ENCODE data around the gene STMN3. TPM values are rescaled to one million over a fixed set of nuclear protein-coding genes. Genes with fewer than 3 reads are reported as not detected.

STMN3 gene
- total RNA-seq, 1 experiment from 2014 or later, result 27.9 TPM

DNA sequence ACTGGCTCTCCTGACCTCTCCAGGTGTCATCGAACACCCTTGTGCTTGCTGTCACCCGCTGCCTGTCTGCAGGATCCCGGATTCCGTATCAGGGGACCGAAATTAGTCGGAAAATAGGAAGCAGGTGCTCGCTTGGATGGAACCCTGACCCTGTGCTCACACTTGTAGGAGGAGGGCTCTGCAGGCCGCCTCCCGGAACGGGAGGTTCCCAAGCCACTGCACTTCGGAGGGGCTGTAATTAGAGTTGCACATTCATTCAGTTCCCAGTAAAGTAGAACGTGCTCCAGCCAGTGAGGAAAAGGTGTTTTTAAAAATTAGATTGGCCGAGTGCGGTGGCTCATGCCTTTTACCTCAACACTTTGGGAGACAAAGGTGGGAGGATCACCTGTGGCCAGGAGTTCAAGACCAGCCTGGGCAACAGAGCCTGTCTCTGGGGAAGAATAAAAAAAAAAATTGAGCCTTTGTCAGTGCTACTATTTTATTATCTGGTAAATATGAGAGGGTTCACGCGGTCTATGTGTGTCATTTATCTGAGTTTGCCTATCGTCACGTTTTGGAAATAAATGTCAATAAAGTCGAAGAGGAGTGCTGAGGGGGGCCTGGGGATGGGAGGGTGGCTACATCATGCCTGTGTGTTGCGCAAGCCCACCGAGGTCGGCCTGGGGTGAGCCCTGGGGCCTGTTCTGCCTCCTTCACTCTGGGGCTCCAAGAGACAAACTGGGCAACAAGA, 24.8 kb downstream of the STMN3 start:
- POLR2A ChIA-PET, result interaction anchor here (0.9 to 1.8 kb wide), 3 partner anchors 13 to 237 kb away, joined by 5 to 19 read pairs (median 10); partner anchors contain the start of genes RTEL1 and TPD52L2
- H3K27me3 Mint-ChIP-seq (ENCODE audit: insufficient read depth, unreplicated experiment), result no peaks in the 10 kb centered on the region
- no peaks in the 10 kb centered on the region for H3K9me3 ChIP-seq
- TF ChIP-seq, protein P1, sequence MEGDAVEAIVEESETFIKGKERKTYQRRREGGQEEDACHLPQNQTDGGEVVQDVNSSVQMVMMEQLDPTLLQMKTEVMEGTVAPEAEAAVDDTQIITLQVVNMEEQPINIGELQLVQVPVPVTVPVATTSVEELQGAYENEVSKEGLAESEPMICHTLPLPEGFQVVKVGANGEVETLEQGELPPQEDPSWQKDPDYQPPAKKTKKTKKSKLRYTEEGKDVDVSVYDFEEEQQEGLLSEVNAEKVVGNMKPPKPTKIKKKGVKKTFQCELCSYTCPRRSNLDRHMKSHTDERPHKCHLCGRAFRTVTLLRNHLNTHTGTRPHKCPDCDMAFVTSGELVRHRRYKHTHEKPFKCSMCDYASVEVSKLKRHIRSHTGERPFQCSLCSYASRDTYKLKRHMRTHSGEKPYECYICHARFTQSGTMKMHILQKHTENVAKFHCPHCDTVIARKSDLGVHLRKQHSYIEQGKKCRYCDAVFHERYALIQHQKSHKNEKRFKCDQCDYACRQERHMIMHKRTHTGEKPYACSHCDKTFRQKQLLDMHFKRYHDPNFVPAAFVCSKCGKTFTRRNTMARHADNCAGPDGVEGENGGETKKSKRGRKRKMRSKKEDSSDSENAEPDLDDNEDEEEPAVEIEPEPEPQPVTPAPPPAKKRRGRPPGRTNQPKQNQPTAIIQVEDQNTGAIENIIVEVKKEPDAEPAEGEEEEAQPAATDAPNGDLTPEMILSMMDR (IDR thresholded peaks at IDR 0.05; ENCODE audit: insufficient read depth in 1 of 2, low read depth in 1 of 2, low read length in 1 of 2, severe bottlenecking in 1 of 2, unreplicated experiment in 1 of 2), result no peak
- BruUV-seq (replicated peaks), result TSS peak; percentile 59
- CTCF ChIA-PET, result interaction anchor here (0.6 to 1.7 kb wide), 6 partner anchors 13 to 405 kb away, joined by 3 to 18 read pairs (median 7); partner anchors contain the start of genes ARFRP1, PTK6 and ZGPAT
- H3K4me3 ChIP-seq (ENCODE audit: low read depth, low read length), result peak overlapping the region; percentile 91
- peak overlapping the region; percentile 80 for H3K4me3 Mint-ChIP-seq (ENCODE audit: unreplicated experiment)
- peaks cover 34% of the 10 kb centered on the region for H3K36me3 Mint-ChIP-seq (ENCODE audit: insufficient read depth, unreplicated experiment)
- H3K27me3 ChIP-seq (replicated peaks; ENCODE audit: control insufficient read depth, insufficient read depth, low read length), result no peaks in the 10 kb centered on the region
- no peaks in the 10 kb centered on the region for H3K36me3 ChIP-seq (ENCODE audit: control insufficient read depth, insufficient read depth, low read length)
- H3K27ac Mint-ChIP-seq (ENCODE audit: unreplicated experiment), result peak overlapping the region; percentile 80
- H3K4me1 ChIP-seq, result peaks cover 18% of the 10 kb centered on the region
- peaks cover 25% of the 10 kb centered on the region for H3K4me1 Mint-ChIP-seq (ENCODE audit: low read depth, unreplicated experiment)
- H3K9me3 Mint-ChIP-seq (ENCODE audit: unreplicated experiment), result no peaks in the 10 kb centered on the region
- intact Hi-C loops (cut with micrococcal nuclease; ENCODE audit: unreplicated experiment), result loop anchor here (1.0 to 10.0 kb wide), 3 partner anchors 25 to 266 kb away; partner anchors contain the start of genes ABHD16B, DNAJC5, STMN3 and TPD52L2
- DNase-seq, result peak; percentile 80 to 84

- Mint-ChIP-seq H3K27me3 (ENCODE audit: insufficient read depth, unreplicated experiment) (no peaks in the 10 kb centered on the region), H3K4me1 (ENCODE audit: low read depth, unreplicated experiment) (peaks cover 25% of the 10 kb centered on the region), H3K36me3 (ENCODE audit: insufficient read depth, unreplicated experiment) (peaks cover 38% of the 10 kb centered on the region), H3K9me3 (ENCODE audit: unreplicated experiment) (no peaks in the 10 kb centered on the region), H3K4me3 (ENCODE audit: unreplicated experiment) (peak overlapping the region; percentile 80), H3K27ac (ENCODE audit: unreplicated experiment) (peak overlapping the region; percentile 80)
- H3K27me3 ChIP-seq (replicated peaks; ENCODE audit: control insufficient read depth, insufficient read depth, low read length), result no peaks in the 10 kb centered on the region
- H3K4me3 ChIP-seq (ENCODE audit: low read depth, low read length), result peak overlapping the region; percentile 91
- no TSS peak for BruUV-seq (replicated peaks)
- DNase-seq, result peak in 1 of 2 experiments; percentile 55
- peaks cover 18% of the 10 kb centered on the region for H3K4me1 ChIP-seq
- ChIA-PET CTCF (interaction anchor here (0.6 to 1.7 kb wide), 7 partner anchors 14 to 405 kb away, joined by 3 to 18 read pairs (median 8); partner anchors contain the start of genes ARFRP1, PTK6, RTEL1 and ZGPAT), POLR2A (interaction anchor here (0.7 to 1.8 kb wide), 5 partner anchors 14 to 238 kb away, joined by 3 to 30 read pairs (median 10); partner anchors contain the start of genes RTEL1 and TPD52L2)
- intact Hi-C loops (cut with micrococcal nuclease; ENCODE audit: unreplicated experiment), result loop anchor here (1.0 to 10.0 kb wide), 5 partner anchors 15 to 267 kb away; partner anchors contain the start of genes ABHD16B, DNAJC5, RTEL1 and STMN3
- TF ChIP-seq, protein P1 (IDR thresholded peaks at IDR 0.05; ENCODE audit: insufficient read depth in 1 of 2, low read depth in 1 of 2, low read length in 1 of 2, severe bottlenecking in 1 of 2, unreplicated experiment in 1 of 2), result no peak
- no peaks in the 10 kb centered on the region for H3K36me3 ChIP-seq (ENCODE audit: control insufficient read depth, insufficient read depth, low read length)
- no peaks in the 10 kb centered on the region for H3K9me3 ChIP-seq
Observed at GRCh38 chr20:63627751-63628245, 25.4 kb downstream of the STMN3 start.

DNA sequence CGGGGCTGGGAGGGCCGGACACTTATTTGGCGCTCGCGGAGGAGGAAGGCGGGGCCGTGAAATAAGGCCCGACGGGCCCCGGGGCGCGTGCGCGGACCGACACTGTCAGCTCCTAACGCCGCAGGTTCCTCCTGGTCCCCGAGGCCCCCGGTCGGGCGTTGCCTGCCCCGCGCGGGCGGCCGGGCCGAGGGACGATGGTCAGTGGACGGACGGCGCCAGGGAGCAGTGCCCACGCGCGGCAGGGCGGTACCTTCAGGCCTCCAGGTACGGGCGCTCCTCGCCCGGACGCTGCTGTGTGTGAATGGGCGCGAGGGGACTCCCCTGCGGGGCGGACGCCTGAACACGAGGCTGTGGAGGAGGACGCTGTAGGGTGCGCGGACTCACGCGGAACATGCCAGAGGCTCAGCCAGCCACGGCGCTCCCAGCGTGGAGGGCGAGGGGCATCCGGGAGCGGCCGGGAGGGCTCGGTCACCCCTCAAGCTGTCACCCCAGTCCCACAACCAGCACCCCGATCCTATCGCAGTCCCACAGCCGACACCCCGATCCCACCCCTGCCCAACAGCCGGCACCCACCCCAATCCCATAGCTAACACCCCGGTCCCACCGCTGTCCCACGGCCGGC, 26.0 kb downstream of the STMN3 start:
- peaks cover 18% of the 10 kb centered on the region for H3K4me1 ChIP-seq
- H3K36me3 ChIP-seq (ENCODE audit: control insufficient read depth, insufficient read depth, low read length), result no peaks in the 10 kb centered on the region
- CTCF ChIA-PET, result interaction anchor here (0.5 to 1.7 kb wide), 8 partner anchors 15 to 376 kb away, joined by 3 to 18 read pairs (median 7); partner anchors contain the start of genes HELZ2, PTK6 and RTEL1
- DNase-seq, result peak; percentile 98 to 100
- intact Hi-C loops (cut with micrococcal nuclease; ENCODE audit: unreplicated experiment), result loop anchor here (2.0 to 10.0 kb wide), 4 partner anchors 16 to 268 kb away; partner anchors contain the start of genes ABHD16B, DNAJC5, RTEL1 and TPD52L2
- peaks cover 25% of the 10 kb centered on the region for H3K4me1 Mint-ChIP-seq (ENCODE audit: low read depth, unreplicated experiment)
- H3K27ac Mint-ChIP-seq (ENCODE audit: unreplicated experiment), result peak overlapping the region; percentile 80
- TF ChIP-seq, protein P1 (IDR thresholded peaks at IDR 0.05; ENCODE audit: insufficient read depth in 1 of 2, low read depth in 1 of 2, low read length in 1 of 2, severe bottlenecking in 1 of 2, unreplicated experiment in 1 of 2), result no peak
- no peaks in the 10 kb centered on the region for H3K9me3 Mint-ChIP-seq (ENCODE audit: unreplicated experiment)
- H3K36me3 Mint-ChIP-seq (ENCODE audit: insufficient read depth, unreplicated experiment), result peaks cover 43% of the 10 kb centered on the region
- H3K9me3 ChIP-seq, result no peaks in the 10 kb centered on the region
- peak overlapping the region; percentile 91 for H3K4me3 ChIP-seq (ENCODE audit: low read depth, low read length)
- POLR2A ChIA-PET, result interaction anchor here (0.5 to 1.8 kb wide), 13 partner anchors 8 to 1202 kb away, joined by 3 to 30 read pairs (median 3); partner anchors contain the start of genes HELZ2, RTEL1, TPD52L2 and UCKL1
- BruUV-seq (replicated peaks), result no TSS peak
- H3K27me3 ChIP-seq (replicated peaks; ENCODE audit: control insufficient read depth, insufficient read depth, low read length), result no peaks in the 10 kb centered on the region
- H3K4me3 Mint-ChIP-seq (ENCODE audit: unreplicated experiment), result peak overlapping the region; percentile 80
- no peaks in the 10 kb centered on the region for H3K27me3 Mint-ChIP-seq (ENCODE audit: insufficient read depth, unreplicated experiment)

Measured in Caco-2 (cell line).